Liver (tissue), 9 donors: ENCODE results near the gene LIMA1. TPM values are rescaled to one million over a fixed set of nuclear protein-coding genes. Genes with fewer than 3 reads are reported as not detected.
A peak's percentile ranks its signal among the peaks of the same experiment; 100 is the strongest.

ENCODE experiments used
- DNase-seq: peaks from one replicate; pipeline ENCODE4 v3.0.0-alpha.2; 2017; ENCODE audit warnings: low spot score
- H3K27ac ChIP-seq, 2 donors: one replicate each; pipeline ENCODE4 v1.7.0; 2013; ENCODE audit warnings: inconsistent platforms in 2 of 2, low read length in 2 of 2, control low read depth in 1 of 2, low read depth in 1 of 2, mild to moderate bottlenecking in 1 of 2
- H3K27me3 ChIP-seq, 4 donors: one replicate each; pipeline versions ENCODE4 v1.6.1 to v1.7.0; 2013; ENCODE audit warnings: low read length in 3 of 4, inconsistent platforms in 1 of 4, mild to moderate bottlenecking in 1 of 4, moderate library complexity in 1 of 4; ENCODE audit not compliant: control insufficient read depth in 4 of 4, insufficient read depth in 4 of 4
- H3K36me3 ChIP-seq, 4 donors: one replicate each; pipeline versions ENCODE4 v1.6.1 to v1.7.0; 2013; ENCODE audit warnings: low read length in 3 of 4, mild to moderate bottlenecking in 3 of 4, low read depth in 1 of 4, moderate library complexity in 1 of 4; ENCODE audit not compliant: control insufficient read depth in 4 of 4, insufficient read depth in 3 of 4
- H3K4me1 ChIP-seq, 4 donors: one replicate each; pipeline versions ENCODE4 v1.6.1 to v1.7.0; 2013; ENCODE audit warnings: low read length in 3 of 4, mild to moderate bottlenecking in 3 of 4, moderate library complexity in 1 of 4; ENCODE audit not compliant: control insufficient read depth in 4 of 4, insufficient read depth in 4 of 4
- H3K4me3 ChIP-seq, 3 donors: one replicate each; pipeline versions ENCODE4 v1.6.1 to v1.7.0; 2013; ENCODE audit warnings: low read length in 3 of 3, control low read depth in 1 of 3, low read depth in 1 of 3, mild to moderate bottlenecking in 1 of 3
- H3K9ac ChIP-seq, 2 donors: one replicate each; pipeline ENCODE4 v1.7.0; 2013; ENCODE audit warnings: low read length in 2 of 2, mild to moderate bottlenecking in 2 of 2, moderate library complexity in 2 of 2, control low read depth in 1 of 2, low read depth in 1 of 2
- H3K9me3 ChIP-seq, 4 donors: one replicate each; pipeline versions ENCODE4 v1.6.1 to v1.7.0; 2013; ENCODE audit warnings: low read length in 3 of 4; ENCODE audit not compliant: control insufficient read depth in 4 of 4
- HNF4A ChIP-seq, 2 donors: conservative IDR thresholded peaks; 2 replicates each; pipeline ENCODE4 v1.6.1; 2016; ENCODE audit warnings: antibody characterized with exemption in 2 of 2, mild to moderate bottlenecking in 2 of 2
- HNF4G ChIP-seq: IDR thresholded peaks from 2 replicates; pipeline ENCODE4 v1.6.1; 2016; ENCODE audit warnings: antibody characterized with exemption
- NR2F2 ChIP-seq: IDR thresholded peaks from 2 replicates; pipeline ENCODE4 v1.6.1; 2016; ENCODE audit warnings: antibody characterized with exemption
- RAD21 ChIP-seq, 2 donors: IDR thresholded peaks; 2 replicates each; pipeline ENCODE4 v1.6.1; 2016; ENCODE audit warnings: antibody characterized with exemption in 2 of 2, mild to moderate bottlenecking in 2 of 2
- TAF1 ChIP-seq: conservative IDR thresholded peaks from 2 replicates; pipeline ENCODE4 v1.6.1; 2016; ENCODE audit warnings: antibody characterized with exemption, mild to moderate bottlenecking
- WGBS: extraction: QIAGEN DNeasy Blood & Tissue Kit; methylation state at CpG from one replicate; pipeline ENCODE4 v1.1.7; 2013; 5-methylcytosine and 5-hydroxymethylcytosine counted together
- polyA plus RNA-seq, 2 donors: library from polyadenylated mRNA; stranded (reverse) in 1 of 2; unstranded in 1 of 2; fragments of 200-250 nt in 1 of 2; fragments of >200 nt in 1 of 2; fragmentation: Nextera tagmentation in 1 of 2; extraction: Ambion mirVana in 1 of 2; gene quantifications; one replicate each; pipeline versions ENCODE4 v1.2.1 to v1.2.3, GENCODE V29; 2013 to 2015
- total RNA-seq, 2 donors: library from RNA; depleted of rRNA; stranded (reverse); fragments of >200 nt; gene quantifications; one replicate each; pipeline ENCODE4 v1.2.3, GENCODE V29; 2014
- TF ChIP-seq, protein P1 (sequence below): IDR thresholded peaks from 2 replicates; pipeline ENCODE4 v1.6.1; 2016; ENCODE audit warnings: antibody characterized with exemption
- TF ChIP-seq, protein P2 (sequence below): fragments of 150-350 bp; IDR thresholded peaks from 2 replicates; pipeline ENCODE4 v1.5.1; 2017; ENCODE audit warnings: improper control_type of control experiment, low read depth, low read length; ENCODE audit not compliant: missing input control
- TF ChIP-seq, protein P3 (sequence below): IDR thresholded peaks from 2 replicates; pipeline ENCODE4 v1.6.1; 2016; ENCODE audit warnings: antibody characterized with exemption
- donor health status: healthy.
- donor health status: healthy.
- donor health status: healthy.
- donor health status: healthy.
- donor health status: healthy.

LIMA1 gene
- total and polyA plus RNA-seq, 4 donors, result 8.1 to 17.5 (median 13.5) TPM

DNA sequence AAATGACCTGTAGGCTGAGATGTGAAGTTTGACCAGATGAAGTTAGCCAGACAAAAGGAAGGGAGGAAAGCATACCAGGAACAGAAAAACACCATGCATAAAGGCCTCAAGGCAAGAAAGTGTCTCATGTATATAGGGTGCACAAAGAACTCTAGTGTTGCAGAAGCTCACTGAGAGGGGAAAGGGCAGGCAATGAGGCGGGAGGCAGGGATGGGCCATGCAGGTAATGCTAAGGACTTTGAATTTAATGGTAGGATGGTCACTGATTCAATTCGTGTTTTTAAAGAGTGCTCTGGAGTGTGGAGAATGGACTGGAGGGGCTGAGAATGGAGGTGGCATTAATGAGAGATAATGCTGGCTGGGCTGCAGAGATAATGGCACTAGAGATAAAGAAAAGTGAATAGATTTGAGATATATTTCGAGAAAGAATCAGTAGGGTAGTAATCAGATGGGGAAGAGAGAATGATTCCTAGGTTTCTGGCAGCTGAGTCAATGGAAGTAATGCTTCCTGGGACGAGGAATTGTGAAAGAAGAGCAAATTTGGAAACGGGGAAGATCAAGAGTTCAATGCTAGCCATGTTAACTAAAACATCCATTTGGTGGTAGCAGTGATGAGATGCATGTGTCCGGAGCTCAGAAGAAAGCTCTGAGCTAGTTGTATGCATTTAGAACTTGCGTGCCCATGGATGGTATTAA, 43.1 kb downstream of the LIMA1 start:
- 76% methylated on average over 7 of the region's 7 CpGs for WGBS
- H3K9ac ChIP-seq, result no peak overlapping the region

DNA sequence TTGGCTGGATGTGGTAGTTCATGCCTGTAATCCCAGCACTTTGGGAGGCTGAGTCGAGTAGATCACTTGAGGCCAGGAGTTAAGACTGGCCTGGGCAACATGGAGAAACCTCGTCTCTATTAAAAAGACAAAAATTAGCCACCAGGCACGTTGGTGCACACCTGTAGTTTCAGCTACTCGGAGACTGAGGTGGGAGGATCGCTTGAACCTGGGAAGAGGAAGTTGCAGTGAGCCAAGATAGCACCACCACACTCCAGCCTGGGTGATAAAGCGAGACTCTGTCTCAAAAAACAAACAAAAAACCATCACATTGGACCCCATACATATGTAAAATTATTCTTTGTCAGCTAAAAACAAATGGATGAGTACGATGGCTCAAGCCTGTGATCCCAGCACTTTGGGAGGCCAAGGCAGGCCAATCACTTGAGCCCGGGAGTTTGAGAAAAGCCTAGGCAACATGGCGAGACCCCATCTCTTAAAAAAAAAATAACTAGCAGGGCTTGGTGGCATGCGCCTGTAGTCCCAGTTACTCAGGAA, 43.9 kb downstream of the LIMA1 start:
- Histone ChIP-seq H3K27me3 (no peaks in the 10 kb centered on the region), H3K4me1 (peaks cover 0 to 11% (median 3%) of the 10 kb centered on the region in 4 donors), H3K4me3 (no peak overlapping the region), H3K9ac (no peak overlapping the region), H3K9me3 (no peaks in the 10 kb centered on the region), H3K36me3 (no peaks in the 10 kb centered on the region), H3K27ac (no peak overlapping the region)
- no peak for DNase-seq
- no peak for TF ChIP-seq HNF4G
- no peak for TF ChIP-seq TAF1
- TF ChIP-seq, protein P1, sequence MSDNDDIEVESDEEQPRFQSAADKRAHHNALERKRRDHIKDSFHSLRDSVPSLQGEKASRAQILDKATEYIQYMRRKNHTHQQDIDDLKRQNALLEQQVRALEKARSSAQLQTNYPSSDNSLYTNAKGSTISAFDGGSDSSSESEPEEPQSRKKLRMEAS, result no peak
- no peak for TF ChIP-seq RAD21 (IDR thresholded peaks at IDR 0.05)
- TF ChIP-seq, protein P2, sequence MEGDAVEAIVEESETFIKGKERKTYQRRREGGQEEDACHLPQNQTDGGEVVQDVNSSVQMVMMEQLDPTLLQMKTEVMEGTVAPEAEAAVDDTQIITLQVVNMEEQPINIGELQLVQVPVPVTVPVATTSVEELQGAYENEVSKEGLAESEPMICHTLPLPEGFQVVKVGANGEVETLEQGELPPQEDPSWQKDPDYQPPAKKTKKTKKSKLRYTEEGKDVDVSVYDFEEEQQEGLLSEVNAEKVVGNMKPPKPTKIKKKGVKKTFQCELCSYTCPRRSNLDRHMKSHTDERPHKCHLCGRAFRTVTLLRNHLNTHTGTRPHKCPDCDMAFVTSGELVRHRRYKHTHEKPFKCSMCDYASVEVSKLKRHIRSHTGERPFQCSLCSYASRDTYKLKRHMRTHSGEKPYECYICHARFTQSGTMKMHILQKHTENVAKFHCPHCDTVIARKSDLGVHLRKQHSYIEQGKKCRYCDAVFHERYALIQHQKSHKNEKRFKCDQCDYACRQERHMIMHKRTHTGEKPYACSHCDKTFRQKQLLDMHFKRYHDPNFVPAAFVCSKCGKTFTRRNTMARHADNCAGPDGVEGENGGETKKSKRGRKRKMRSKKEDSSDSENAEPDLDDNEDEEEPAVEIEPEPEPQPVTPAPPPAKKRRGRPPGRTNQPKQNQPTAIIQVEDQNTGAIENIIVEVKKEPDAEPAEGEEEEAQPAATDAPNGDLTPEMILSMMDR, result no peak
- TF ChIP-seq NR2F2, result no peak
- 92% methylated on average over 10 of the region's 10 CpGs for WGBS

More for the DNA sequence above, 43.1 kb downstream of the LIMA1 start:
- Histone ChIP-seq H3K4me3 (no peak overlapping the region), H3K27ac (no peak overlapping the region), H3K9me3 (no peaks in the 10 kb centered on the region), H3K36me3 (no peaks in the 10 kb centered on the region), H3K27me3 (no peaks in the 10 kb centered on the region), H3K4me1 (peaks cover 0 to 11% (median 3%) of the 10 kb centered on the region in 4 donors)
- no peak for DNase-seq
- TF ChIP-seq HNF4A (conservative IDR thresholded peaks at IDR 0.05) (peak in 1 of 2 donors; percentile 5), TAF1 (no peak)

DNA sequence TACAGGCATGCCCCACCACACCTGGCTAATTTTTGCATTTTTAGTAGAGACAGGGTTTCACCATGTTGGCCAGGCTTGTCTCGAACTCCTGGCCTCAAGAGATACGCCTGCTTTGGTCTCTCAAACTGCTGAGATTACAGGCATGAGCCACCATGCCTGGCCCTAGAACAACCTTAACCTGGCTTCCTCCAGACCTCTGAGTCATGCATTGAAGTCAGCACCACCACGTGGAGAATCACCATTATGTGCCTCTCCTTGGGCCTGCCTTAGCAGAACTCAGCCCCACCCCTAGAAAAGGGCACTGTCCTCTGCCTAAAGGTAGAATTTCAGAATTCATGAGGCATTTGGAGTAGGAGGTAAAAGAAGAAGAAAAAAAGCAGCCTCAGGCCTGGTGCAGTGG, 49.0 kb downstream of the LIMA1 start:
- H3K27ac ChIP-seq, result no peak overlapping the region
- WGBS, result 86% methylated on average over 3 of the region's 3 CpGs

More for the DNA sequence above, 49.0 kb downstream of the LIMA1 start:
- no peaks in the 10 kb centered on the region for H3K27me3 ChIP-seq
- H3K9ac ChIP-seq, result no peak overlapping the region
- no peak overlapping the region for H3K4me3 ChIP-seq
- TF ChIP-seq, protein P3, sequence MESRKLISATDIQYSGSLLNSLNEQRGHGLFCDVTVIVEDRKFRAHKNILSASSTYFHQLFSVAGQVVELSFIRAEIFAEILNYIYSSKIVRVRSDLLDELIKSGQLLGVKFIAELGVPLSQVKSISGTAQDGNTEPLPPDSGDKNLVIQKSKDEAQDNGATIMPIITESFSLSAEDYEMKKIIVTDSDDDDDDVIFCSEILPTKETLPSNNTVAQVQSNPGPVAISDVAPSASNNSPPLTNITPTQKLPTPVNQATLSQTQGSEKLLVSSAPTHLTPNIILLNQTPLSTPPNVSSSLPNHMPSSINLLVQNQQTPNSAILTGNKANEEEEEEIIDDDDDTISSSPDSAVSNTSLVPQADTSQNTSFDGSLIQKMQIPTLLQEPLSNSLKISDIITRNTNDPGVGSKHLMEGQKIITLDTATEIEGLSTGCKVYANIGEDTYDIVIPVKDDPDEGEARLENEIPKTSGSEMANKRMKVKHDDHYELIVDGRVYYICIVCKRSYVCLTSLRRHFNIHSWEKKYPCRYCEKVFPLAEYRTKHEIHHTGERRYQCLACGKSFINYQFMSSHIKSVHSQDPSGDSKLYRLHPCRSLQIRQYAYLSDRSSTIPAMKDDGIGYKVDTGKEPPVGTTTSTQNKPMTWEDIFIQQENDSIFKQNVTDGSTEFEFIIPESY, result no peak
- H3K36me3 ChIP-seq, result no peaks in the 10 kb centered on the region
- no peaks in the 10 kb centered on the region for H3K4me1 ChIP-seq
- DNase-seq, result no peak
- no peaks in the 10 kb centered on the region for H3K9me3 ChIP-seq
